IPS-NIHi11 (cell line): ENCODE results near the gene TSC22D3.
A peak's percentile ranks its signal among the peaks of the same experiment; 100 is the strongest.
"Not testable (repeated sequence)": the region's sequence is repeated elsewhere in the genome, so short reads cannot be mapped to it uniquely, and the experiment has no call there.

Experiments
- DNase-seq: peaks from one replicate; pipeline ENCODE4 v3.0.0; 2012; ENCODE audit warnings: mixed read lengths, low spot score

TSC22D3 gene

DNA sequence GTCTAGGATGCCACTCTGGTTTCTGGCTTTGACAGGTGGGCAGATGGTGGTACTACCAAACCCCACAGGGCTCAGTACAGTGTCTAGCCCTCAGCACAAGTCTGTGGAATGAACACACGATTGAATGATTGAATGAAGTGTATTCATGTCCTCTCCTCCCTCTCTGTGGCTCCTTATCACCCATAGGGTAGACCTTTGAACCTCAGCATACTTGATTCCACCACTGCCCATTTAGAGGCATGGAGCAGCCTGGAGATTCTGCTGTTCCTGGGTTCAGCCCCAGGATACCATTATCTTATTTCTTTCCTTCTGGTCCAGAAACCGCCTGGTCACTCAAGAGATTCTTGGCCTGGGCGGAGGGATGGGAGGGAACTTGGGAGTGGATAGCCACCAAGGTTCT lies 93.3 kb downstream of the TSC22D3 start:
- no peak for DNase-seq

DNA sequence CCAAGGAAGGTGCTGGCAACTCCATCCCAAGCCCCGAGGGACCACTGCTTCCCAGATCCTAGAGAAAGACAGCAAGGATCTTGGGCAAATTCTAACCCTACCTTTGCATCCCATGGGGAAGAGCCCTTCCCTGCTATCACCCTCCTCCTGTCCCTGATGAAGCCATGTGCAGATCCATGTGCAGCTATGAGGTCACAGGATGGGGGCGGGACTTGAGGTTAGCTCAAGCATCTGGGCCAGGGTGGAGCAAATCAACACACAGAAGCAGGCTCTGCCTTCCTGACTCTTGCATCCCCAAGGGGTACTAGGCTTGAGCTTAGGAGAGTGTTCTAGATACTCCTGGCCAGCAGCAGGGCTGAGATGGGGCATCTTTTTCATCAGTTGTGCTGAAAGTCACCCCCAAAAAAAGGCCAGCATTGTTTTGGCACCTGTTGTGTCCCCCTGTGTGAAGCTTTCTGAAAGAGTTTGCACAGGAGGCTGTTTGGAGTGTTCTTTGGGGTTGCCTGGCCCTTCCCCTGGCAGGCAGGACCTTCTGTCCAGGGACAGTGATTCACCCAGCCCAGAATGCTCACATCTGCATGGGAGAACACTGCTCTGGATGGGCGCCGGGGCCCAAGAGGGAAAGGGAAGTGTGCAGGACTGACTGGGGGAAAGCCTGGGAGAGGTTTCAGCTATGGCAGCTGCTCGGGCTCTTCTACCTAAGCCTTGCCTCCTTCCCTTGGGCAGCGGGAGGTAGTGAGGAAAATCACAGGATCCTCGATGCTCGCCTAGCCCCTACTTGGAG lies 96.4 kb downstream of the TSC22D3 start:
- DNase-seq = no peak

DNA sequence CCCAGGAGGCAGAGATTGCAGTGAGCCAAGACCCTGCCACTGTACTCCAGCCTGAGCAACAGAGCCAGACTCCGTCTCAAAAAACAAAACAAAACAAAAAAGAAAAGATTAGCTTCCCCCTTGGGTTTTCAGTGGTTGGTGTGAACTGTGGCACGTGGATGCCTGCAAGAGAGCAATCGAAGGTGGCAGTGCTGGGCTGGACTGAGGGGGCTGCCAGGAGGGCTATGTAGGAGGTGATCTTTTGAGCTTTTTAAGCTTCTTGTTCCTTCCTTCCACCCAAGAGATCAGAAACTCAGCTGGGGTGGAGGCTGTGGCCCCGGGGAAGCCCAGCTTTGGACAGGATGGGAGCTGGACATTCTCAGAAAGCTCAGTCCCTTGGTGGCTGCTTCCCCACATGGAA lies 97.7 kb downstream of the TSC22D3 start:
- no peak for DNase-seq

DNA sequence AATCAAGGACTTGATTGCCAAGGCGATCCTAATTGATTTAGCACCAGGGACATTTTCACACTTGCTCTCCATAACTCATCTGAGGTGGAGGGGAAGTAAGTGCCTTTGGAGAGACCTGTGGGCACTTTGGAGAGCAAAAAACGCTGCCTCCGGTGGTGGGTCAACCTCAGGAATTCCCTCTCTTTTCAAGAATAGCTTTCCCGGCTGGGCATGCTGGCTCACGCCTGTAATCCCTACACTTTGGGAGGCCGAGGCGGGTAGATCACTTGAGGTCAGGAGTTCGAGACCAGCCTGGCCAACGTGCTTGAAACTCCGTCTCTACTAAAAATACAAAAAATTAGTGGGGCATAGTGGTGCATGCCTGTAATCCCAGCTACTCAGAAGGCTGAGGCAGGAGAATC lies 98.1 kb downstream of the TSC22D3 start:
- no peak for DNase-seq

DNA sequence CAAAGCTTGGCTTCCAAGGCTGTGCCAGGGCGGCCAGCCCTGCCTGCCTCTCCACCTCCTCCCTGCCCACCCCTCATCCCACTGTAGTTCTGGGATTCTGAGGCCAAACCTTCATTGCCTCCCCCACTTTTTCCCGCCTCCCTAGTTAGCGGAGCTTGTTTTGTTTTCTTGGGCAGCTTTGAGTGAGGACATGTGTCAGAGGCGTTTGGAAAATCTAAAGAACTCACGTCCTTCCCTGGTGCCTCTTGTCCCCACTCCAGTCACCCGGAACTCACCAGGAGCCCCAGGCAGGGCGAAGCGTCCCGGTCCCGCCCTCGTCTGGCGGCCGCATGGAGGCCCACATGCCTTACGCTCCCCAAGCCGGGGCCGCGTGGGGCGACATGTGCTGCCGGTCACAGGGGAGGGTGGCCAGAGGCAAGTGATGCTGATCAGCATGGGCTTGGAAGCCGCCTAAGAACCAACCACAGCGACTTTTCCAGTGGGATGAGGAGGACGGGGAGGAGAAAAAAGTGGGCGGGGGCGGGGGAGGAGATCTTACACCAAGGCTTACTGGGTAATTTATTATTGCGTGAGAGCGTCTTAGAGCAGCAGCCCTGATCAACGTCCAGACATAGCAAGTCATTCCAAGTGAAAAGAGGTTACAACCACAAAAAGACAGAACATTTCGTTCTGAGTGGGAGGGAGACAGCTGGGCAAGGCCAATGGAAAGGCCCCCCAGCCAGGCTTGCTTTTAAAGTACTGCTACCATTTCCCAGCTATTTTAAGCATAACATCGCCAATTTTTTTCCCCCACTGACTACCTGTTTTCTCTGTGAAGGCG lies 98.8 kb downstream of the TSC22D3 start:
- DNase-seq = peak; percentile 6

DNA sequence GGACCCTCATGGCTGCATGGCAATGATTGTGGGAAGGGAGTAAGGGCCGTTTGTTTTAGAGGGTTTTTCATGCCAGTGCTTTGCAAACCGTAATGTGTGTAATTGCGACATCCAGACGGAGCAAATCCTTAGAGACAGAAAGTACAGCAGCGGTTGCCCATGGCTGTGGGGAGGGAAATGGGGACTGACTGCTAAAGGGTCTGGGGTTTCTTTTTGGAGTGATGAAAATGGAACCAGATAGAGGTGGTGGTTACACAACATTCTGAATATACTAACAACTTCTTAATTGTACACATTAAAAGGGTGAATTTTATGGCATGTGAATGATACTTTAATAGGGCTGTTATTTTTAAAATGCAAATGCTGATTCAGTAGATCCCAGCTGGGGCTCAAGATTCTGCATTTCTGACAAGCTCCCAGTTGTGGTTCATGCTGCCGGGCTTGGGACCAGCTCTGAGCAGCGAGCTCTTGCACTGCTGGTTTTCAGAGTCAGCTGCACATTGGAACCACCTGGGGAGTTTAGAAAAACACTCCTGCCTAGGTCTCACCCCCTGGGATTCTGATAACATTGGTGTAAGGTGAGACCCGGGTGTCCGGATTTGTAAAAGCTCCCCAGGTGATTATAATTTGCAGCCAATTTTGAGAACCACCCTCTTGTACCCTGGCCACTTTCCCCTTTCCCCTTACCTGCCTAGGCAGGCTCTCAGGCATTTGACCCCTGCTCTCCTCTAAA lies 99.6 kb downstream of the TSC22D3 start:
- no peak for DNase-seq

DNA sequence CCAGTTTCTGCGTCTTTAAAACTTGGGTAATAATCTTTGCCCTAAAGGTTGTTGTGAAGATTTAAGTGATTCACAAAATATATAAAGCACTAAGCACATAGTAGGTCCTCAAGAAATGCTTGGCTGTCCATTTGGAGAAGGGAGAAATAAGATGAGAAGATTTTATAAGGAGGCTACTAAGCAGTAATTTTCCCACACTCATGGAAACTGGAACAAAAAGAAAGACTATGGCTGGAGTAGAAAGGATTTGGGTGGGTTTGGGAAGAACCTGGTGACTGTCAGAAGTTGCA lies 100.3 kb downstream of the TSC22D3 start:
- DNase-seq = no peak

DNA sequence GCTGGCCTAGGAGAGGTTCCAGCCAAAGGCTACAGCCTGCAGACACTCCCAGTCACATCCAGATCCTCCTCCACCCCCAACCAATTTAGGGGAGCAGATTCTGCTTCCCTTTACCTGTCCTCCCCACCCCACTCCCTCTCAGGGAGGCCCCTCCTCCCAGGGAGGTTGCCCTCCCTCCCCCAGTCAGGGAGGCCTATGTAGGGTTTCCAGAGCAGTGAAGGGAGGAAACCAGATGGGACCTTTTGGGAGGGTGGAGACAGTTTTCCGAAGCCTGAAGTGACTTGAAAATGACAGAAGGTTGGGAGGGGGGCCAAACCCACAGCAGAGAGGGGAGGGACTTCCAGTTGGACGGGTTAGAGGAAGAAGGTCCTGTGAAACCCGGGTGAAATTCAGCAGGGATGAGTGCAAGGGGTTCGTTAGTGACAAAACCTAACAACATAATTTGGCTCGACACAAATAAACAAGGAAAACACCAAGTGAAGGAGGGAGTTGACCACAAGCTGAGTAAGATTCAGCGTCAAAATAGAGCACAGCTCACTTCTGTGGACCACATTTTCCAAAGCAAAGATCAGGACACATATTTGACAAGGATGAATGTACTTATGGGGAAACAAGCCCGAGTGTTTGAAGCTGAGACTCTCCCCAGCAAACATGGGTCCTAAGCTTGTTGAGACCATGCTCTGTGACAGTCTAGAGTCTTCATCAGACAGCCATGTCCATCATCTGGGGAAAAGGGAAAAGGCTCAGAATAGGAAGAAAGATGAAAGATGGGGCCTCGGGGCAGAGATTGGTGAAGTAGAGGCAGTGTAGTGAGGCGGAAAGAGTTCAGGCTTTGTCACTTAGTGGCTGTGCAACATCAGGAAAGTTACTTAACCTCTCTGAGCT lies 100.9 kb downstream of the TSC22D3 start:
- DNase-seq = no peak

DNA sequence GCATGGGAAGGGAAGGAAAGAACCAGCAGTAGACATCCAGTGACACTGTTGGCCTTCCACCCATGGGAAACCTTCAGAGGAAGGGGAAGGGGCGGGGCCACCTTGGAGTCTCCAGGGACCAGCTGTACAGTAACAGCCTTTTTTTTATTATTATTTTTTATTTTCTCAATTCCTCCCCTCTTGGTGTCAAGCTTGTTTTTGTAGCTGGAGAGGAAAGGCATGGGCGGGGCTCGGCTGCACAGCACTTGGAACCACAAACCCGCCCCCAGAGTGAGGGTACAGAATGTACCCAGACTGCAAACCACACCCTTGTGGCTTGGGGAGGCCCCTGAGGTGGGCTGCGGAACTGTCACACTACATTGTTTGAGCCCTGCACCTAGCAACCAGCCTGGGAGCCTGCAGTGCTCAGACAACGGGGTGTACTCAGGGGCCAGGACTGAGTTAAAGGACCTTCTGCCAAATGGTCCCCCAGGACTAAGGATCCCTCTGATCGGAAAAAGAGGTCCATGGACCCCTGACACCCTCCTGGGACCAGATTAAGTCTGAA lies 101.6 kb downstream of the TSC22D3 start:
- DNase-seq = no peak

DNA sequence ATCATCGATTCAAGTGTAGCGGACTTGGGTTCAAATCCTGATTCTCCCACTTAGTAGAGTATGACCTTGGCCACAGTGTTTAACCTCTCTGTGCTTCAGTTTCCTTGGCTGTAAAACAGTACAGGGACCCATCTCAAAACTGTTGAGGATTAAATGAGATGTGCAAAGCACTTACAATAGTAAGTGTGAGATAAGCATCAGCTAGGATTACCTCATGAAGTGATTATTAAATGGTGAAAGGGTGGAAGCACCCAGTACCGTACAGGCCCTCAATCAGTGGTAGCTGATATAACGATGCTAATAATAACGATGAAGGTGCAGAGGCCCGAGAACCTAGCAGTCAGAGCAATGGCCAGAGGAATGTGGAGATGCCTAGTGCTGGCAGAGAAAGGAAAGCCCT lies 102.2 kb downstream of the TSC22D3 start:
- no peak for DNase-seq

DNA sequence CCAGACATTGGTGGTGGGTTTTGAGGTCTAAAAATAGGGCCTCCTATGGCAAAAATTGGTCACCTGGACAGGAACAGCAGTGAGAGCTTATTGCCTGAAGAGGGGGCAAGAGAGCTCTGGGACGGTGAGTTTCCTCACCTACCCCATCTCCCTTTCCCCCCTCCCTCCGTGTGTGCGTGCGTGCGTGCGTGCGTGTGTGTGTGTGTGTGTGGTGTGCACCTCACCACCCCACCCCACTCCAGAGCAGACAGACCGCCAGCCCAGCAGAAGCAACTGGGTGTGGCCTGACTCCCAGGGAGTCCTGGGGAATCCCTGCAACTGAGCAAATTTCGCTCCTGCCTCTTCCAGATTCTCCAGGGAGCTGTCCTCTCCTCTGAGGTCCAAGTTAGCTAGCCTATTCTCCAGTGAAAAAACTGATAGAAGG lies 102.6 kb downstream of the TSC22D3 start:
- peak; percentile 33 for DNase-seq

DNA sequence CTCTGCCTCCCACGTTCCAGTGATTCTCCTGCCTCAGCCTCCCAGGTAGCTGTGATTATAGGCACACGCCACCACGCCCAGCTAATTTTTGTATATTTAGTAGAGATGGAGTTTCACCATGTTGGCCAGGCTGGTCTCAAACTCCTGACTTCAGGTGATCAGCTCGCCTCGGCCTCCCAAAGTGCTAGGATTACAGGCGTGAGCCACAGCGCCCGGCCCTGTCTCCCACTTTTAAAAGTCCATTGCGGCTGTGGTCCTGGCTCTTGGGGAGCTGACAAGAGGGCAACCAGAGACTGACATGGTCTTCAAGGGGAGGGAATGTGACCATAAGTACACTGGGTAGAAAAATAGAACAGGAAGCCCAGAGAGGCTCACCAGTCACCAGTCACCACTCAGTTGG lies 104.3 kb downstream of the TSC22D3 start:
- DNase-seq = not testable (repeated sequence)

DNA sequence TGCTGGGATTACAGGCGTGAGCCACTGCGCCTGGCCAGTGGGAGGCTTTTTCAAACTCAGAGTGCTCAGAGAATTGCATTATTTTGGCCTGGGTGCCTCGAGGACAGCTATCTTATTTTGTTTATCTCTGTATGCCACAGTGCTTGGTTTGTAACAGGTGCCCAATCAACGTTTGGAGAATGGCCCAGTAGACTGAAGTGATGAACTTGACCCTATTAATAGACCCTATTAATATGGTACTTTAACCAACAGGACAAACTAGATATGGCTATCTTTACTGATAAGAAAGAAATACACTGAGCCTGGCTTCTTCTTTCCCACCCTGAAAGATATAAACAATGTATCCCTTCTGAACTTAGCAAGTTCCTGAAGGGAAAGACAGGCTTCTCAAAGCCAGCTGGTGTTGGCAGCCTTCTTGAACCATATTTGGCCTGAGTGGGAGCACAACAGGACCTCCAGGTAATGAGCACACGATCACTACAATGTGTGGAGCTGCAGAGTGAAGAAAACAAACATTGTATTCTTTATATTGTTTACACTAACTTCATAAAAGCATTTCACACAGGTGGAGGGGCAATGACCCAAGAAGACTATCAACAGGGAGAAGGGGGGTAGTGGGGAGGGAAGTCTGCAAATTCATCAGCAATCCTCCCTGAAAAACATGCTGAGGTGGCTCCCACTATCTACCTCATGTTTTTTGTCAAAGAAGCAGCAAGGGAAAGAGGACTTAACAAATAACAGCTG lies 105.5 kb downstream of the TSC22D3 start:
- DNase-seq = no peak

DNA sequence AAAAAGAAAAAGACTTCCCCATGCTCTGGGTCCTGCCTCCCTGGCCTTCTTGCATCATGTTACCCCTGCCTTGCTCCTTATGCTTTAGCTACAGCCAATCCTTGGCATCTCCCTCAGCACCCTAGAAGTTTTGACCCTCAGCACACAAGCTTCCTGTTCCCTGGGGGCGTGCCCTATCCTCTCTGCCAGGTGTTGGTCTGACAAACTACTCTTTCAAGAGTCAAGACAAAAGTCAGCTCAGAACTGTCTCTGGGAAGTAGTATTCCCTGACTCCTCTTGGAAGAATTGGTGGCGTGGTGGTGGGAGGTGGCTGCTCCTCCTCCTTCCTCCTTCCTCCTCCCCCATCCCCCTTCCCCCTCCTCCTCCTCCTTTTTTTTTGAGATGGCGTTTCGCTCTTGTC lies 106.3 kb downstream of the TSC22D3 start:
- no peak for DNase-seq

DNA sequence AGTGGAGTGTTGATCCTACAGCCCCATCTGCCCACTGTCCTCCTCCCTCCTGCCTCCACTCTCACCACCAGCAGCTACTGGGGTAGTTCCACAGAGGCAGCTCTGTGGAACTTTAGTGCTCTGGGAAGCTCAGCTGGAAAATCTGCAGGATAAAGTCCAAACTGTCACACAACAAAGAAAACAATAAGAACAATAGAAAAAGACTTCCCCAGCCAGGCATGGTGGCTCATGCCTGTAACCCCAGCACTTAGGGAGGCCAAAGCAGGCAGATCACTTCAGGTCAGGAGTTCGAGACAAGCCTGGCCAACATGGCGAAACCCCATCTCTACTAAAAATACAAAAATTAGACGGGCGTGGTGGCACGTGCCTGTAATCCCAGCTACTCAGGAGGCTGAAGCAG lies 106.9 kb downstream of the TSC22D3 start:
- not testable (repeated sequence) for DNase-seq

DNA sequence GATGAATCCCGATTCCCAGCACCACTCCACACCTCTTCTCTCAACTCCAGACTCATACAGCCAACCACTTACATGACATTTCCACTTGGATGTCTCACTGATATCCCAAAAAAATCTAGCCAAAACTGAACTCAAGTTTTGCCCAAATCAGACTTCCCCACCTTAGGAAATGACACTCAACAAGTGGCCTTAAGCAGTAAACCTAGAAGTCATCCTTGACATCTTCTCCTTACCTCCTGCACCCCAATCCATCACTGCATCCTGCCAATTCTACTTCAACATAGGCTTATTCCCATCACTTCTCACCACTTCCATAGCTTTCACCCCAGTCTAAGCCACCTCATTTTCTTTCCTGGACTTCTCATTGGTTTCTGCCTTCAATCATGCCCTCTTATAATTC lies 108.2 kb downstream of the TSC22D3 start:
- DNase-seq = no peak

DNA sequence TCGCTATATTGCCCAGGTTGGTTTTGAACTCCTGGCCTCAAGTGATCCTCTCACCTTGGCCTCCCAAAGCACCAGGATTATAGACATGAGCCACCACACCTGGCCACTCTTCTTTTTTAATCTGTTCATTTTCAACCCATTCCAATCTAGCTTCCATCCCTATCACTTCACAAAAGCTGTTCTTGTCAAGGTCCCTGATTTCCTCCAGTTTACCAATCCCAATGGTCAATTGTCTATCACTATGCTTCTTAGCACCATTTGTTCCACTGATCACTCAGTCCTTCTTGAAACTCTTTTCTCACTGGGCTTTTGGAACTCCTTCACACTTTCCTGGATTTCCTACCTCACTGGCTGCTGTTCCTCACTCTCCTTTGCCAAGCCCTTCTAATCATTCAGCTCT lies 108.7 kb downstream of the TSC22D3 start:
- DNase-seq = no peak
